Frontal cortex (tissue), 4 donors: Measurements from ENCODE around the gene CHML. TPM values are rescaled to one million over a fixed set of nuclear protein-coding genes. Genes with fewer than 3 reads are reported as not detected.

ENCODE experiments used
- DNase-seq, 2 donors: peaks; one replicate each; pipeline ENCODE4 v3.0.0; 2012; ENCODE audit warnings: low spot score in 2 of 2
- FAIRE-seq: peaks from 2 replicates; lab custom pipeline; 2012; peaks lifted over from hg19 to GRCh38; lab: Jason Lieb, UNC
- total RNA-seq: library from RNA; depleted of rRNA; stranded (reverse); fragments of >200 nt; gene quantifications from one replicate; pipeline ENCODE4 v1.2.3, GENCODE V29; 2014
- donor health status: control.
- donor health status: control.
- donor health status: control.

CHML gene
- total RNA-seq, 1 donor from 2014 or later, result 76.6 TPM

DNA sequence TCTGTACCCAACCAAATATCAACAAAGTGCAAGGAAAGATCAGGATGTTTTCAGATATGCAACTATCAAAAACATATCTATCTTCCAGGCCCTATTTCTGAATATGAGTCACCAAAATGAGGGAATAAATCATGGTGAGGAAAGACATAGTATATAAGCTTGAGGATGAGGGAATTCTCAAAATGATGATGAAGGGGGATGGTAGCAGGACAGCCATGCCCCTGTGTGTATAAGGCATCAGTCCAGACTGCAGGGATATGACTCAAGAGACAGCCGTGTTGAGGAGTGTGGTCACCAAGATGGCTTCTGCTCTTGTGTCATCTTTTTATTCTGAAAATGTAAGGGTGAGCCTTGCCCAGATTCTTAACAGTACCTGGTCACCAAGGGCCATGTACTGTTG, 7.5 kb upstream of the CHML start:
- DNase-seq, result no peak
- no peak for FAIRE-seq

DNA sequence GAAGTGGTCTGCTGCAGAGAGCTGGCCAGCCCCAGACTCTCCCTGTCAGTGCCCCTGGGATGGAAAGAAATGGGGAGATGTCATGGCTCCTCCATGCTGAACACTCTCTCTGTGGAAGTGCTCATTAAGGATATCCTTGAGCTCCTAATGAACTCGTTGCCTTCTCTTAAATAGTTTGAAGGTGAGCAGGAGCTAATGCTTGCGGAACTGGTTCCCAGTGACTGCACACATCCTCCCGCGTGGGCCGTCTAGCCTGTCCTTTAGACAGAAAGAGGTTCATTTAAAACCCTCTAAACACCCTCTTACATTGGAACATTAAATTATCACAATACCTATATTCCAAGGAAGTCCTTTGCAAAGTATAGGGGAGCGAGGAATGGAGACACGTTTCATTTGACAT, 6.0 kb upstream of the CHML start:
- no peak for FAIRE-seq

DNA sequence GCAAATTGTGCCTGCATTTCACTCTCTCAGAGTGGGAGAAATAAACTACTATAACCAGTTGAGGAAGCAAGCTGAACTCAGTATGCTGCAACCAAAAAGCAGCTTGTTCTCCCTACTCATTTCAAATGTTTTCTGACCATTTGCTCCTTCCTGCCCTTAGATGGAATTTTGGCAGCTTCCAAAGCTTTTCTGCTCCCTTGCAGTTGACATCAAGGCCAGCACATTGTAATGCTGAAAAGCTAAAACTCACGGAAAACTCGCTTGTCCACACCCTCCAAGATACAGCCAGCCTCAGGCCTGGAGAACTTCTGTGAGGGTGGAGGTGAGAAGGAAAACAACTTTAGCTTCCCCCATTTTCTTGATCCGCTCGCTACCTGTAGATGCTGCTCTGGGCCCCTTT, 5.0 kb upstream of the CHML start:
- no peak for DNase-seq
- no peak for FAIRE-seq

More for the DNA sequence above, 6.0 kb upstream of the CHML start:
- no peak for DNase-seq

DNA sequence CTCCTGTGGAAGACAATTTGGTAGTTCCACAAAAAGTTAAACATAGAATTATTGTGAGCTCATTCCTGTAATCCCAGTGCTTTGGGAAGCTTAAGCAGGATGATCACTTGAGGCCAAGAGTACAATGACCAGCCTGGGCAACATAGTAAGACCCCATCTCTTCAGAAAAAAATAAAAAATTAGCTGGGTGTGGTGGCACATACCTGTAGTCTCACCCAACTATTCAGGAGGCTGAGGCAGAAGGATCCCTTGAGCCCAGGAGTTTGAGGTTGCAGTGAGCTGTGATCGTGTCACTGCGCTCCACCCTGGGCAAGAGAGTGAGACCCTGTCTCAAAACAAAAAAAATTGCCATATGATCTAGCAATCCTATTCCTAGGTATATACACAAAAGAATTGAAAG, 4.1 kb upstream of the CHML start:
- no peak for FAIRE-seq
- DNase-seq, result no peak

DNA sequence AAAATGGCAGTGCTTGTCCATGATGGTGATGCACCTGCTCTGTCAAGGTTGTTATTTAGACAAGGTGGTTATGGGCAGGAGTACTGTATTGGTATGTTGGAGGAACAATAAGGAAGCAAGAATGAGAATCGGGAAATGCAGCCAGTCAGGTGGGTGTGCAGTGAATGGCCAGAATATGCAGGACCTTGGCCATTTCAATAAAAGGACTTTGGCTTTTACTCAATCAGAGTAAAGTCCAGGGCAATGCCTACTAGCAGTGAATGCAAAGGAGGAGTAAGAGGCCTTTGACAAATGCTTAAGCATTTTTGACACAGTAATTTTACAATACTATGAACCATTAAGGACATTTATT, 2.4 kb upstream of the CHML start:
- FAIRE-seq (no peak), DNase-seq (no peak)

DNA sequence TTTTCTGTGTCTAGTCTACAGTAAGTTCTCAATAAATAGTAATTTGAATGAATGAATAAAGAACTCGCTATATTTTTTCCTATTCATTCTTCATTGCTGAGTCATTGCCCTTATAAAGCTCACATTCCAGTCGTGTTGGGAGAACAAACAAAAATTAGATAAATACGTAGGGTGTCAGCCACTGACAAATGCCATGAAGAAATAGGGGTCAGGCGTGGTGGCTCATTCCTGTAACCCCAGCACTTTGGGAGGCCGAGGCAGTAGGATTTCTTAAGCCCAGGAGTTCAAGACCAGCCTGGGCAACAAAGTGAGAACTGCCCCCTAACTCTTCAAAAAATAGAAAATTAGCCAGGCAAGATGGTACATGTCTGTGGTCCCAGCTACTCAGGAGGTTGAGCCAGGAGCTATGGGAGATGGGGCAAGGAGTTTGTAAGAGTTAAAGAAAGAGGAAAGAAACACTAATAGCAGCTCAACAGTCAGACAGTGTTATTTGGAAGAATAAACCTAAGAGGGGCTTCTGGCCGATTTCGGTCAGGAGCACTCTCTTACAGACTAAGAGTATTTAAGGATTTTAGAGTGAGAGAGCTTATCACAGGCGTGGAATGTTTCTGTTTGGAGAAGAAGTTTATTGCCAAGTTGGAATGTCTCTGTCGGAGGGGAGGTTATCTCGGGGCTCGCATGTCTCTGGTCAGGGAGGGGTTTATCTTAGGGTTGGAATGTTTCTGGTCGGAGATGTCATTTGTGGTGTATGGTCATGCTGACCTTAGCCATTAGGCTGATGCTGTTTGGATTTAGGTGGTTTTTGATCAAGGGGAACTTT, 1.8 kb upstream of the CHML start:
- FAIRE-seq (no peak), DNase-seq (no peak)

DNA sequence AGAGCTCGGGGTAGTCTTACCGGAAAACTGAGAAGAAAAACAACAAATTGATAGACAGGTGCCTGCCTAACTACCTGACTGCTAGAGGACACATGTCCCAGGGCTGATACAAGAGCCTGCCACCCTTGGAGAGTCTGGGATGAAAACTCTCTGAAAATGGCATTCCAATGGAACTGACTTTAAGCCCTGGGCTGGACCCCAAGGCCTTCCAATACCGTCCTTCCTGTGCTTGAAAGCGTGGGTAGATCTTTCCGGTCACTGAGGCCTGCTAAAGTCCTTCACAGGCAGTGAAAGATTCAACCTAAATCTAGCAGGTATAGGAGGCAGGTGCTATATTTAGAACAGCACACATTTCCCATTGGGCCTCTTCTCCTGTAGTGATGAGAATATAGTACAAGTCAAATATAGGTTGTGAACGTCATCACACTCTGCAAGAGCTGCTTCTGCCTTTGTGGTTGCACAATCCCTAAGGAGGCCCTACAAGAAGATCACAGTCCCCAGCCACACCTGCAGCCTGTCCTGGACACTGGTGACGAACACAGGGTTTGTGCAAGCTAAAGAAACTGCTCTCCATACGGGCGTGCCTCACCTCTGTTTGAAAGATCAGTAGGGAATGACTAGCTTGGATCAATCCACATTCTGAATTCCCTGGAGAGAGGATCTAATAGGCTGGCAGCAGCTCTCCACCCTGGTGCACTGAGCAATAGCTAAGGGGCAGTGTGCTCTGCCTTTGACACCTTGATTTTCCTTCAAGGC, 876 bp upstream of the CHML start:
- no peak for DNase-seq

DNA sequence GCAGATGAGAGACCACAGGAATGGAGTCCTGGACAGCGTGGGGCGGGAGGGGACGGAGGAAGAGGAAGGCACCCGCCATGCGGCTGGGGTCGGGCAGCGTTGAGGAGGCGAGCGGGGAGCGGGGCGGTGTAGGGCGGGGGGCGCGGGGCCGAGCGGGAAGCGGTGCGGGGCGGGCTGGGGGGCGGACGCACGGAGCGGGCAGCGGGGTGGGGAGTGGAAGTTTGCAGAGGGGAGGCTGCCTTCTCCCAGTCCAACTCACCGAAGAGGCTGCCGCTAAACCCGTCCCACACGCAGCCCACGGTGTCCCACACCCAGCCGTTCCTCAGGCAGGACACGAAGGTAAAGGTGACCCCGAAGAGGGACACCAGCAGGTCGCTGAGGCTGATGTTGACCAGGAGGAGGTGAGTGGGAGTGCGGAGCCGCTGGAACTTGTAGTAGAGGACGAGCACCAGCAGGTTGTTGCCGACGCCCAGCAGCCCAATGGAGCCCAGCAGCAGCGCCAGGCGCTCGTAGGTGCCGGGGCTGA, 483 bp downstream of the CHML start:
- DNase-seq, result no peak
- no peak for FAIRE-seq

More for the DNA sequence above, 876 bp upstream of the CHML start:
- no peak for FAIRE-seq

DNA sequence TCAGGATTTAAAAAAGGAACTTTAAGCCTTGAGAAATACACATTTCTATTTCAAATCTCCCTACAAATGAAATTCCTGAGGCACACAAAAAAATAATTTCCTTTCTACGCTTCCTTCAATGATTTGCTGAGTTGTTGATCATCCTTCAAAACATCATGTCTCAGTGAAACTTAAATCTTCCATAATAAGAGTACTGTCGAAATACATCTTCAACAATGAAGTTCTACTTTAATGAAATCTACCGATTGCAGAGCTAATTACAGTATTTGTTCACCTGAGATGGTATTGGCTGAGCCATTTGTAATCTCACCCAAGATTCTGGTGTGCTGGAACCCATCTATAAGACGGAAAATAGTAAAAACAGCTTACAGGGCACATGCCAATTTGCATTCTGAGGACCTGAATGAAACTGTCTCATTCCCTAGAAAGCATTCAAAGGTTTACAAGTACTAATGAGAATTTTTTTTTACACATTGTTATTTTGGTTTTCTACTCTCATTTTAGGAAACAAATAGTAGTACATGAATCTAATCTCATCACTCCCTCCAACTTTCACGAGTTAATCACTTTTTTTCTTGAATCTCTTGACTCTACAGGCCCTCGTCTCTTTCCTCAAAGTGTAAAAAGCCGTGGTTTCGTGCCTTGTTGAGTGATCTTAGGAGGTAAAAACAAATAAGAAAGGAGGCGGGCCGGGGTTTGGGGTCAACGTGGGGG, 1.1 kb downstream of the CHML start:
- DNase-seq (no peak), FAIRE-seq (no peak)

DNA sequence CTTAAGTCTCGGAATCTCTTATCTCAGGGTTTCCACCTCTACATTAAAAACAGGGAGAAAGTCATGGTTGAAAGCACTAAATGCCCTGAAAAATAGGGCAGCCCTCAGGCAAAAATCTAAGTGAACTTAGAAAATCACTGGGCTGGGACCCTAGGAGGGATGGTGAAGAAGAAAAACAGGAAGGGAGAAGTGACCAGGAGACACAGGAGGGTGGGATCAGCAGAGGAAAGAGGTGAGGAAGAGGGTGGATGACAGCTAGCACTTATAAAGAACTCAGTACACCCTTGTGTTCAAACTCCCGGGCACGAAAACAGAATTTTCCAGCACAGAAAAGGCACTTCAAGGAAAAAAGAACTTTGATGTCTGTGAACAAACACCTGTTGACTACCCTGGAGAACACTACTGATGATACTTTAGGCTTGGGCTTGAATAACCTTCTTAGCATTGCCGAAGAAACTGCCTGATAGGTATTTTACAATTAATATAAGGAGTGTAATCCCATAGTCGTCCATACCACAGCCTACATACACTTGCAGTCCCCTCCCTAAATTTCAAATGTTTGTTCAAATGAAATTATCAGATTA, 2.0 kb downstream of the CHML start:
- DNase-seq (no peak), FAIRE-seq (no peak)

DNA sequence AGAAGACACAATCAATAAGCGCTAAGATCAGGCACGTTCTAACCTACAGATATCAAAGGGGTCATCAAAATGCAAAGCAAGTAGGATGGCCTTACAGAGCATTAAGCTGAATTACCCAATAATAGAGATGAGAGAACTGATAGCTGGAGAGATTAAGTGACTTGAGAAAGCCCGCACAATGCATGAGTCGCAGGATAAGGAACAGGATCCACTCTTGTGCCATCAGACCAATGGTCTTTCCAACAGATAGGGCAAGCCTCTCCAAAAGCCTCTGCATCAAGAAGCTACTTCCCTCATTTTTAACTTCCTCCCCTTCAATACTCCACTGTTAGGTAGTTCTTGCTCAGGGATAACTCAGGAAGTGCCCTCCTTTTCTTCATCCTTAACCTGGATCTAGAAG, 2.6 kb downstream of the CHML start:
- no peak for DNase-seq
- FAIRE-seq, result no peak

DNA sequence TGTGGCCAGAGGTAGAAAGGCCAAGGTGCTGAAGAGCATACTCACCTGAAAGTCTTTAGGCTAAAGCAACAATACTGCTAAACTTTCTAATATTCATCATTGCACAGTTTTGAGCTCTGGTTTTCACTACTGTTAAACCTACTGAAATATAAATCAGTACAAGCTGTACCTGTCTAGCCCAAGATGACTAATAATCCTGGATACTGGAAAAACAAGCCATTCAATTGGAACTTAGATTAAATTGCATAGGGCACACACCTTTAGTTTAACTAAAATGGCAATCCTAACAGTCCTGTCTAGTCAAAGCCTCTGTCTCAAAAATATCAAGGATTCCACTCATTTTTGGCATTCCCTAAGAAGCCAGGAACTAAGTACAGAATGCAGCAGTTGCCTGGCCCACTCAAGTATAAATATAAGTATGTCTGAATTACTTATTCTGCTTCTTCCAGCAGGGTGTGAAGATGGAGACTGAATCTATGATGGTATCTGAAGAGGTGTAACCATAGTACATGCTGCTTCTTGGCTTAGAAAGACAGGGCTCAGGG, 3.1 kb downstream of the CHML start:
- no peak for FAIRE-seq
- DNase-seq, result no peak

DNA sequence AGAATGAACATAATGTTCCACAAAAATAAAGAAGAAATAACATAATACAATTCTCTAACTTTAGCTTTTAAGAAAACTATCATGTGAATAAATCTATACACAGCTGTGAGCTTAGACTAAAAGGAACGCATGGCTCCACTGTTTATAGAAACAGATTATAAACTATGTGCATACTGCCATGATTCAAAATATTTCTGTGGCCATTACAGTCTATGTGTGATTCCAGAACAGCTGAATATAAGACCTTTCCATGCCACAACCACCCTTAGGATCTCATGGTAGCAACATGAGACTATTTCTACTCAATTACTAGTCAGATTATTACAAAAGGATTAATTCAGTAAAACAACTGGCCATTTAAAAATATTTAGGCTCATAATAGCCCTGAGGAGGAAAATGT, 3.9 kb downstream of the CHML start:
- DNase-seq, result no peak
- no peak for FAIRE-seq

DNA sequence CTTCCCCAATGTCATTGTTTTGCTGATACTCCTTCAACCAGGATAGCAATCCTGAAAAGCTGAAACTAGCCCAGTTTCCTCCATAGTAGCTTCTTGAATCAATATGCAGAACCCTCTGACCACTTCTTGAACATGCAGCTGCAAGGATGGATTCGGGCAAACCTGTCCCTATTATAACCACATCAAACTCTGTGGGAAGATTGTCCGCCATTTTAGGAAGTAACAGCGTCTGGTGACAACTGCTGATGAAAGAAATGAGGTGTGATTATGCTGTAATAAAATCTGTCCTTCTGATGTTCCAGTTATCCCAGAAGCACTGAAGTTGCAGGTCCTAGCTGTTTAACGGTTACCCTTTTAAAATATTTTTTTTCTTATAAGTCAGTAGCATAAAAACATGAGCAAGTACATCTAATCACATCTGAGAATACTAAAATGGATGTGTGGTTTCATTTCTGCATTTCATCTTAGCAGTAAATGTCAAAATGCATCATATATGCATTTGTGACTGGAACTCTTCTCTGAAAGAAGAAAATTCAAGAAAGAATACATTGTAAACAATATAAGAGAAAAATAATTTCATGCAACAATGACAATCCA, 4.5 kb downstream of the CHML start:
- DNase-seq, result no peak
- no peak for FAIRE-seq

DNA sequence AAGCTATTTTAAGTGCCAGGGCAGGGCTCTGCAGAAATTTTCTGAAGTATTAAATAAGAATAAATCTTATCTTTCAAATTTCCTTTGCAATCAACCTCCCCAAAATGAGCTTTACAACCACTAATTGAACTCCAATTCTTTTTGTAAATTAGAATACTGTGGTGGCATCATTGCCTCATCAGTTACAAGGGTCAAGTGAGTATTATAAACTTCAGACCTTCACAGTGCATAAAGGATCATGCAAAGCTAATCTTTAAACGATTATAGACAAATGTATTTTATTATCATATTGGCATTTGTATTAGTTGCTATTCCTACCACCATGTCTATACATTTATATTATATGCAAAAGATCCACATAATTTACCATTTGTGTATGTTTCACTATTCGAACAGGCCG, 7.2 kb downstream of the CHML start:
- no peak for DNase-seq
- no peak for FAIRE-seq

DNA sequence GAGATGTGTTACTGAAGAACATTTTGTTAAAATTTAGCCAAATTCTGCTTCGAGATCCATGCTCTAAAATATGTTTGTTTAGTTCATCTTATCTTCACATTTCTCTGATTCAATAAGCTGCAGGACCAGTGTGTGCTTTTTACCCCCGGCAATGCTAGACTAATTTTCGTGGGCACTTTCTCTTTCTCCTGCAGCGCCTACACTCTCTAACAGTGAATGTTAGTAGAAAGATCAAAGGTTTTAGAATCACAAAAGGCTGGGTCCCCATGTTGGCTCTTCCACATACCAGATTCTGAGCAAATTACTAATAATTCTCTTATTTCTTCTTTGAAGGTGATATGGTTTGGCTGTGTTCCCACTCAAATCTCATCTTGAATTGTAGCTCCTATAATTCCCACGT, 8.5 kb downstream of the CHML start:
- FAIRE-seq (no peak), DNase-seq (no peak)

DNA sequence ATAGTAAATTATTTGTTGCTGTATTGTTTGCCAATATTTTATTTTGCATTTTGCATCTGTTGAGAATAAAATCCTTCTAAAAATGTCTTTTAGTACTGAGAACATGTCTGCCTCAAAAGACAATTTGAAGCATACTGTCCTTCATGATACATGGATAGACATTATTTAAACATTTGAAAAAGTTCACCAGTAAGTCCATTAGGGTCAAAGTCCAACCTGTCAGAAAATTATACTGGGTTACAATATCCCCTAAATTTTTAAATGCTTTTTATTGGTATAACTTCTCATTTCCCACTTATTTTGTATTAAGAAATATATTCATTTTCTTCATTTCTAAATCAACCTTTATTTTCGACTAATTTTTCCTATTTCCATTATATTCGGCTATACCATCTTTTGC, 9.3 kb downstream of the CHML start:
- FAIRE-seq, result no peak
- no peak for DNase-seq

DNA sequence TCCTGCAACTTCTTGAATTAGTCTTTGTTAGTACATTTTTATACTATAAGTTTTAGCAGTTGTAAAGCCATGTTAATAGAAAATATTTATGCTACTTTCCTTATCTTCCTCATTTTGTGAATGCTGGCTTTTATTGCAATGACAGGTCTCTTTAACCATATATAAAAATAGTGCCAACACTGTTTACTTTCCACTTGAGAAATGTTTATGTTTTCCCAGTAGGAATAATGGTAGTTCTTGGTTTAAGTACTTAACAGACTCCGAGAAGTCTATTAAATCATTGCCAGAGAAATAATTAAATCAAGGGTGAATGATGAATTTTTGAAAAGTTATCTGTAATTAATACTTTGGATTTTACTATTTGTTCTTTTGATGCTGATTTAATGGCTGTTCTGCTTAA, 9.7 kb downstream of the CHML start:
- DNase-seq (no peak), FAIRE-seq (no peak)

DNA sequence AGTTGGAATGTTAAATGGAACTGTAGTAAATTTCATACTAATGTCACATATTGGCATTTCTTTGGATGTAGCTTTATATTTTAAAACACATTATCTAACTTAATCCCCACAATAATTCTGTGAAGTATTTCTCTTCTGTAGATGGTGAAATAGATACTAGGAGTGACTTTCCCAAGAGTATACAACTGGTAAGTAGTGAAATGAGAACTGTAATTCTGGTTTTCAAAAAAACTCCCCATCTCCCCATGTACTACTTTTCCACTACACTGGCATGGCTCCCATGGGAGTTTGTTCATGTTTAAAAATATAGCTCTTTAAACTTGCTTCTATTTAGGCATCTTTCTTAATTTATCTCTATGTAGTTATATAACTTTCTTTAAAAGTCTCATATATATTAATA, 10.2 kb downstream of the CHML start:
- no peak for FAIRE-seq
- DNase-seq, result no peak
